IMR-90 (cell line): ENCODE measurements around the gene CDK13. TPM values are rescaled to one million over a fixed set of nuclear protein-coding genes. Genes with fewer than 3 reads are reported as not detected.

Experiments
- ATAC-seq: fragments of 200-7000 bp; cut with Tn5 transposase; 2 replicates; pipeline ENCODE4 v1.9.1; 2020; ENCODE audit warnings: low read depth, mild to moderate bottlenecking, moderate library complexity
- BruUV-seq: library from RNA; stranded (reverse); fragments of 400-500 nt; replicated peaks from 2 replicates; lab custom pipeline; 2021; lab: Mats Ljungman, UMichigan
- CTCF ChIA-PET: fragments of 300-600 bp; formaldehyde crosslinking; extraction: SDS; loops from one replicate; lab custom pipeline; 2021; ENCODE audit warnings: antibody characterized with exemption; lab: Yijun Ruan, JAX
- POLR2A ChIA-PET: fragments of 300-600 bp; sonication (Branson Sonifier 250); formaldehyde crosslinking; loops from one replicate; lab custom pipeline; 2022; ENCODE audit warnings: antibody characterized with exemption; ENCODE audit not compliant: unreplicated experiment; lab: Charles Lee
- DNase-seq: peaks from one replicate; pipeline ENCODE4 v3.0.0; 2013
- H2AFZ ChIP-seq: replicated peaks from 2 replicates; pipeline ENCODE3; 2013; ENCODE audit warnings: low read length, mild to moderate bottlenecking; ENCODE audit not compliant: poor library complexity
- H2AK5ac ChIP-seq: 2 replicates; pipeline ENCODE4 v1.6.1; 2013; ENCODE audit warnings: low read depth, low read length, inconsistent platforms
- H2AK9ac ChIP-seq: replicated peaks from 2 replicates; pipeline ENCODE3; 2013; ENCODE audit warnings: mild to moderate bottlenecking, low read depth, low read length, moderate library complexity; ENCODE audit not compliant: poor library complexity
- H2BK120ac ChIP-seq: 2 replicates; pipeline ENCODE4 v1.6.1; 2013; ENCODE audit warnings: low read depth, low read length, inconsistent platforms
- H2BK15ac ChIP-seq: 3 replicates; pipeline ENCODE4 v1.6.1; 2013; ENCODE audit warnings: low read depth, low read length, inconsistent platforms
- H2BK20ac ChIP-seq: 2 replicates; pipeline ENCODE4 v1.6.1; 2013; ENCODE audit warnings: low read depth, mild to moderate bottlenecking, inconsistent platforms, low read length, moderate library complexity
- H2BK5ac ChIP-seq: 2 replicates; pipeline ENCODE4 v1.6.1; 2013; ENCODE audit warnings: mild to moderate bottlenecking, low read depth, low read length, inconsistent platforms; ENCODE audit not compliant: poor library complexity, severe bottlenecking
- H3K14ac ChIP-seq: replicated peaks from 2 replicates; pipeline ENCODE4 v1.6.1; 2013; ENCODE audit warnings: low read depth, low read length, inconsistent platforms
- H3K18ac ChIP-seq: 2 replicates; pipeline ENCODE4 v1.6.1; 2013; ENCODE audit warnings: low read depth, low read length, control low read depth
- H3K23ac ChIP-seq: 2 replicates; pipeline ENCODE4 v1.6.1; 2013; ENCODE audit warnings: low read depth, low read length, inconsistent platforms
- H3K27ac ChIP-seq: 2 replicates; pipeline ENCODE4 v1.5.1; 2013; ENCODE audit warnings: mild to moderate bottlenecking, control low read depth, low read length; ENCODE audit not compliant: insufficient read depth
- H3K27me3 ChIP-seq: 2 replicates; pipeline ENCODE4 v1.6.1; 2013; ENCODE audit warnings: low read length; ENCODE audit not compliant: control insufficient read depth, insufficient read depth
- H3K36me3 ChIP-seq: 2 replicates; pipeline ENCODE4 v1.6.1; 2013; ENCODE audit warnings: low read length, mixed read lengths; ENCODE audit not compliant: control insufficient read depth, insufficient read depth
- H3K4ac ChIP-seq: 2 replicates; pipeline ENCODE4 v1.6.1; 2013; ENCODE audit warnings: low read depth, low read length, inconsistent platforms
- H3K4me1 ChIP-seq: 2 replicates; pipeline ENCODE4 v1.6.1; 2013; ENCODE audit warnings: low read length, mixed read lengths; ENCODE audit not compliant: control insufficient read depth, insufficient read depth
- H3K4me2 ChIP-seq: 2 replicates; pipeline ENCODE4 v1.6.1; 2013; ENCODE audit warnings: low read depth, mild to moderate bottlenecking, control low read depth, low read length, moderate library complexity
- H3K4me3 ChIP-seq: 2 replicates; pipeline ENCODE4 v1.5.1; 2013; ENCODE audit warnings: low read depth, mild to moderate bottlenecking, control low read depth, low read length, moderate library complexity; ENCODE audit not compliant: insufficient read depth
- H3K56ac ChIP-seq: 2 replicates; pipeline ENCODE4 v1.6.1; 2013; ENCODE audit warnings: low read length, inconsistent platforms; ENCODE audit not compliant: insufficient read depth; ENCODE audit errors: extremely low read depth
- H3K79me1 ChIP-seq, 2 experiments: 2 replicates each; pipeline ENCODE4 v1.6.1; 2013; ENCODE audit warnings: low read length in 2 of 2, inconsistent platforms in 1 of 2, low read depth in 1 of 2
- H3K9ac ChIP-seq: 2 replicates; pipeline ENCODE4 v1.6.1; 2013; ENCODE audit warnings: low read depth, low read length, control low read depth
- H3K9me1 ChIP-seq: 2 replicates; pipeline ENCODE4 v1.6.1; 2013; ENCODE audit warnings: low read length, inconsistent platforms; ENCODE audit not compliant: insufficient read depth
- H3K9me3 ChIP-seq: 2 replicates; pipeline ENCODE4 v1.6.1; 2013; ENCODE audit warnings: low read length; ENCODE audit not compliant: control insufficient read depth, insufficient read depth
- H4K20me1 ChIP-seq: 2 replicates; pipeline ENCODE4 v1.6.1; 2013; ENCODE audit warnings: low read length, inconsistent platforms; ENCODE audit not compliant: insufficient read depth
- H4K5ac ChIP-seq: 2 replicates; pipeline ENCODE4 v1.6.1; 2013; ENCODE audit warnings: mild to moderate bottlenecking, low read depth, low read length, control low read depth
- H4K8ac ChIP-seq, 2 experiments: 2 replicates each; pipeline ENCODE4 v1.6.1; 2013; ENCODE audit warnings: low read depth in 2 of 2, low read length in 2 of 2, control low read depth in 1 of 2, inconsistent platforms in 1 of 2
- H4K91ac ChIP-seq: 2 replicates; pipeline ENCODE4 v1.6.1; 2013; ENCODE audit warnings: low read depth, low read length, inconsistent platforms; ENCODE audit not compliant: insufficient read depth
- BHLHE40 ChIP-seq: fragments of 150-350 bp; IDR thresholded peaks from 2 replicates; pipeline ENCODE4 v1.6.1; 2016; ENCODE audit warnings: mild to moderate bottlenecking, low read depth, low read length
- CEBPB ChIP-seq: IDR thresholded peaks from 2 replicates; pipeline ENCODE4 v1.6.1; 2012; ENCODE audit warnings: low read depth, low read length, improper control_type of control experiment
- CHD1 ChIP-seq: IDR thresholded peaks from 2 replicates; pipeline ENCODE4 v1.6.1; 2012; ENCODE audit warnings: low read depth, low read length, improper control_type of control experiment
- CTCF ChIP-seq: conservative IDR thresholded peaks from 2 replicates; pipeline ENCODE4 v1.5.1; 2012; ENCODE audit warnings: mild to moderate bottlenecking, low read depth, low read length, improper control_type of control experiment
- ELK1 ChIP-seq: fragments of 150-350 bp; IDR thresholded peaks from 2 replicates; pipeline ENCODE4 v1.6.1; 2016; ENCODE audit warnings: low read depth, mild to moderate bottlenecking, low read length, moderate library complexity, borderline replicate concordance
- FOS ChIP-seq: fragments of 150-350 bp; IDR thresholded peaks from 2 replicates; pipeline ENCODE4 v1.6.1; 2016; ENCODE audit warnings: low read depth, low read length
- MAFK ChIP-seq: IDR thresholded peaks from 2 replicates; pipeline ENCODE4 v1.6.1; 2012; ENCODE audit warnings: low read depth, low read length, improper control_type of control experiment
- MAZ ChIP-seq: IDR thresholded peaks from 2 replicates; pipeline ENCODE4 v1.6.1; 2012; ENCODE audit warnings: low read depth, mild to moderate bottlenecking, low read length, improper control_type of control experiment, moderate library complexity, borderline replicate concordance
- POLR2A ChIP-seq: IDR thresholded peaks from 2 replicates; pipeline ENCODE4 v1.6.1; 2012; ENCODE audit warnings: mild to moderate bottlenecking, low read depth, low read length
- RFX5 ChIP-seq: IDR thresholded peaks from 2 replicates; pipeline ENCODE4 v1.8.0; 2012; ENCODE audit warnings: low read depth, mild to moderate bottlenecking, low read length, moderate library complexity
- USF2 ChIP-seq: fragments of 150-350 bp; IDR thresholded peaks from 2 replicates; pipeline ENCODE4 v1.6.1; 2017; ENCODE audit warnings: mild to moderate bottlenecking, antibody characterized with exemption, low read length, low read depth
- WGBS, 2 experiments: methylation state at CpG; one replicate each; pipeline versions ENCODE4 v1.1.5 to v1.1.7; 2013; ENCODE audit warnings: missing lambda C conversion rate in 2 of 2; ENCODE audit not compliant: insufficient read length in 1 of 2; ENCODE audit errors: extremely low coverage in 2 of 2; 5-methylcytosine and 5-hydroxymethylcytosine counted together
- dilution Hi-C: fragments of 300-500 bp; cut with HindIII; formaldehyde crosslinking; loops from one replicate; pipeline ENCODE4 v1.14.3; 2018; ENCODE audit warnings: low sequenced_read_pairs; ENCODE audit not compliant: unreplicated experiment
- in situ Hi-C: fragments of 300-500 bp; cut with MboI; formaldehyde crosslinking; loops from 3 replicates; pipeline ENCODE4 v1.14.3; 2019; ENCODE audit warnings: low sequenced_read_pairs, inconsistent platforms, mixed read lengths
- intact Hi-C: fragments of 100-400 bp; cut with micrococcal nuclease; formaldehyde crosslinking; loops from 2 replicates; pipeline ENCODE4 v1.10.0; 2022
- polyA plus RNA-seq, 3 experiments: library from polyadenylated mRNA; depleted of rRNA; stranded (reverse); fragments of >200 nt; gene quantifications; 2 replicates each; pipeline ENCODE4 v1.2.3, GENCODE V29; 2012; ENCODE audit warnings: low replicate concordance in 1 of 3
- total RNA-seq: library from RNA; depleted of rRNA; stranded (reverse); fragments of >200 nt; gene quantifications from 2 replicates; pipeline ENCODE4 v1.2.3, GENCODE V29; 2012

Gene CDK13
- total and polyA plus RNA-seq, 2 of the 4 experiments (the other 2 are of a cell fraction), result 20.1 to 50.4 TPM

GRCh38 chr7:40122940-40123254 is 172.8 kb downstream of the CDK13 start:
- TF ChIP-seq POLR2A, result no peak
- no peak for TF ChIP-seq ELK1
- no peak for TF ChIP-seq CHD1
- TF ChIP-seq CTCF, result no peak
- TF ChIP-seq MAZ, result no peak
- TF ChIP-seq BHLHE40, result no peak
- TF ChIP-seq FOS, result no peak
- TF ChIP-seq USF2, result no peak
- TF ChIP-seq MAFK, result no peak
- no peak for TF ChIP-seq CEBPB
- no peak for TF ChIP-seq RFX5
- Histone ChIP-seq H3K9me3 (no peaks in the 10 kb centered on the region), H2AK5ac (no peak overlapping the region), H2BK20ac (no peak overlapping the region), H3K9ac (no peak overlapping the region), H4K20me1 (peaks cover 3% of the 10 kb centered on the region; the same call in 1 of the 2 replicates), H3K4me3 (no peak overlapping the region), H2BK120ac (no peak overlapping the region), H2AFZ (no peak overlapping the region), H3K79me1 (peaks cover 4 to 48% of the 10 kb centered on the region in 2 experiments), H3K9me1 (peaks cover 7% of the 10 kb centered on the region), H4K8ac (no peak overlapping the region), H3K4ac (no peak overlapping the region), H3K23ac (no peak overlapping the region), H3K18ac (no peak overlapping the region), H2BK15ac (no peak overlapping the region), H3K27me3 (no peaks in the 10 kb centered on the region), H3K14ac (no peak overlapping the region), H3K27ac (no peak overlapping the region), H3K4me2 (no peak overlapping the region), H2AK9ac (no peak overlapping the region), H4K5ac (no peak overlapping the region), H4K91ac (no peak overlapping the region), H3K36me3 (peaks cover 3% of the 10 kb centered on the region; the same call in 1 of the 2 replicates), H3K56ac (no peak overlapping the region), H2BK5ac (no peak overlapping the region), H3K4me1 (no peaks in the 10 kb centered on the region)
- dilution Hi-C loops (no loop called here), intact Hi-C loops (no loop called here), in situ Hi-C loops (no loop called here)
- ChIA-PET POLR2A (no interaction called here), CTCF (no interaction called here)
- ATAC-seq (no peak), DNase-seq (no peak)
- WGBS, 2 experiments, result no CpG with 5 or more reads among the region's 2 CpGs
- no TSS peak for BruUV-seq
